Common myeloid progenitor, CD34-positive (primary cell): ENCODE measurements around the gene RBM34. TPM values are rescaled to one million over a fixed set of nuclear protein-coding genes. Genes with fewer than 3 reads are reported as not detected.
"Not testable (repeated sequence)": the region's sequence is repeated elsewhere in the genome, so short reads cannot be mapped to it uniquely, and the experiment has no call there.

ENCODE experiments used
- CTCF ChIA-PET: fragments of 350-600 bp; sonication (Branson Sonifier 250); formaldehyde crosslinking; loops from one replicate; lab custom pipeline; 2021; ENCODE audit warnings: antibody characterized with exemption; lab: Charles Lee
- POLR2A ChIA-PET: fragments of 350-600 bp; sonication (Branson Sonifier 250); formaldehyde crosslinking; loops from one replicate; lab custom pipeline; 2021; ENCODE audit warnings: antibody characterized with exemption; lab: Charles Lee
- DNase-seq, 3 donors: peaks; one replicate each; pipeline versions ENCODE4 v3.0.0 to v3.0.0-alpha.2; 2013
- H3K27ac ChIP-seq, 2 experiments: 1 replicate in 1 of 2; 2 replicates in 1 of 2; pipeline ENCODE4 v1.7.0; 2013; ENCODE audit warnings: inconsistent platforms in 2 of 2, low read length in 2 of 2, mild to moderate bottlenecking in 2 of 2, low read depth in 1 of 2, moderate library complexity in 1 of 2; ENCODE audit not compliant: severe bottlenecking in 2 of 2, insufficient read depth in 1 of 2, poor library complexity in 1 of 2
- H3K27me3 ChIP-seq, 5 experiments: replicated peaks in 2 of 5; 1 replicate in 3 of 5; 2 replicates in 2 of 5; pipeline versions ENCODE4 v1.6.1 to v1.7.0; 2013; ENCODE audit warnings: low read length in 4 of 5, mild to moderate bottlenecking in 2 of 5, moderate library complexity in 2 of 5, inconsistent platforms in 1 of 5; ENCODE audit not compliant: insufficient read depth in 5 of 5, control insufficient read depth in 4 of 5
- H3K36me3 ChIP-seq, 4 experiments: 1 replicate in 2 of 4; 2 replicates in 2 of 4; pipeline versions ENCODE4 v1.6.1 to v1.7.0; 2013; ENCODE audit warnings: low read length in 3 of 4, control low read depth in 1 of 4, mild to moderate bottlenecking in 1 of 4; ENCODE audit not compliant: control insufficient read depth in 4 of 4, insufficient read depth in 4 of 4
- H3K4me1 ChIP-seq, 4 experiments: 1 replicate in 3 of 4; 2 replicates in 1 of 4; pipeline versions ENCODE4 v1.6.1 to v1.7.1; 2013; ENCODE audit warnings: low read length in 3 of 4, mild to moderate bottlenecking in 3 of 4, control low read depth in 1 of 4, inconsistent platforms in 1 of 4, moderate library complexity in 1 of 4; ENCODE audit not compliant: control insufficient read depth in 4 of 4, insufficient read depth in 4 of 4; ENCODE audit errors: control extremely low read depth in 1 of 4
- H3K4me3 ChIP-seq, 7 experiments: 1 replicate in 4 of 7; 2 replicates in 3 of 7; pipeline versions ENCODE4 v1.5.1 to v1.7.0; 2013; ENCODE audit warnings: mild to moderate bottlenecking in 7 of 7, low read length in 6 of 7, moderate library complexity in 6 of 7, inconsistent platforms in 2 of 7, low read depth in 2 of 7, control low read depth in 1 of 7; ENCODE audit not compliant: insufficient read depth in 4 of 7, control insufficient read depth in 1 of 7; ENCODE audit errors: extremely low read depth in 1 of 7
- H3K9me3 ChIP-seq, 5 experiments: 1 replicate in 4 of 5; 2 replicates in 1 of 5; pipeline versions ENCODE4 v1.6.1 to v1.7.1; 2013; ENCODE audit warnings: low read length in 4 of 5, mild to moderate bottlenecking in 2 of 5, inconsistent platforms in 1 of 5, low read depth in 1 of 5, moderate library complexity in 1 of 5; ENCODE audit not compliant: control insufficient read depth in 4 of 5, insufficient read depth in 2 of 5; ENCODE audit errors: control extremely low read depth in 1 of 5
- WGBS: methylation state at CpG from one replicate; pipeline ENCODE4 v1.1.5; 2013; ENCODE audit not compliant: insufficient coverage; 5-methylcytosine and 5-hydroxymethylcytosine counted together
- polyA plus RNA-seq: library from polyadenylated mRNA; unstranded; fragments of 120-200 nt; gene quantifications from one replicate; pipeline ENCODE4 v1.2.1, GENCODE V29; 2013

RBM34 gene
- polyA plus RNA-seq, result 108 TPM

- Histone ChIP-seq H3K27me3 (no peaks in the 10 kb centered on the region), H3K4me1 (peaks cover 6 to 19% (median 12%) of the 10 kb centered on the region in 4 experiments), H3K4me3 (peak within 1 kb of the TSS; percentile 75 to 99 (median 97)), H3K27ac (peak within 1 kb of the TSS; percentile 74 to 89), H3K36me3 (peaks cover 5 to 30% (median 25%) of the 10 kb centered on the region in 4 experiments), H3K9me3 (no peaks in the 10 kb centered on the region)
- ChIA-PET CTCF (interaction anchor here (1.0 to 1.4 kb wide), 4 partner anchors 17 to 39 kb away, joined by 3 read pairs; no protein-coding TSS in a partner anchor), POLR2A (interaction anchor here (0.6 to 1.1 kb wide), 3 partner anchors 22 to 70 kb away, joined by 3 to 4 read pairs (median 3); no protein-coding TSS in a partner anchor)
- DNase-seq, result peak; percentile 89 to 94 (median 92)
- WGBS, result 0% methylated on average over 51 of the region's 52 CpGs
Measured at GRCh38 chr1:235160957-235161684, at the start of gene RBM34. Gene RBM34 (minus strand): TSS chr1:235161250. CDS start chr1:235161226, 24 bp downstream.

- Histone ChIP-seq H3K4me3 (no peak overlapping the region), H3K27ac (no peak overlapping the region), H3K4me1 (peaks cover 0 to 15% (median 6%) of the 10 kb centered on the region in 4 experiments), H3K9me3 (no peaks in the 10 kb centered on the region), H3K27me3 (no peaks in the 10 kb centered on the region), H3K36me3 (peaks cover 9 to 28% (median 12%) of the 10 kb centered on the region in 4 experiments)
- ChIA-PET CTCF (interaction anchor here (1.2 kb wide), 1 partner anchor 576 kb away, joined by 4 read pairs; no protein-coding TSS in a partner anchor), POLR2A (no interaction called here)
- DNase-seq, result peak; percentile 47 to 90 (median 83)
- 6% methylated on average over 2 of the region's 2 CpGs for WGBS
Measured at GRCh38 chr1:235207209-235207565, 46.1 kb upstream of the RBM34 start.

- no peak for DNase-seq
- Histone ChIP-seq H3K27ac (no peak overlapping the region), H3K9me3 (no peaks in the 10 kb centered on the region), H3K27me3 (no peaks in the 10 kb centered on the region), H3K36me3 (peaks cover 9 to 24% (median 11%) of the 10 kb centered on the region in 4 experiments), H3K4me1 (peaks cover 0 to 15% (median 6%) of the 10 kb centered on the region in 4 experiments), H3K4me3 (no peak overlapping the region)
- ChIA-PET CTCF (interaction anchor here (0.8 kb wide), 1 partner anchor 10 kb away, joined by 8 read pairs; no protein-coding TSS in a partner anchor), POLR2A (no interaction called here)
- WGBS, result 88% methylated on average over 4 of the region's 4 CpGs
Measured at GRCh38 chr1:235206533-235207208, 45.6 kb upstream of the RBM34 start.

GRCh38 chr1:235205687-235206086 lies 44.6 kb upstream of the RBM34 start:
- Histone ChIP-seq H3K9me3 (no peaks in the 10 kb centered on the region), H3K36me3 (peaks cover 9 to 22% (median 12%) of the 10 kb centered on the region in 4 experiments), H3K27ac (no peak overlapping the region), H3K27me3 (no peaks in the 10 kb centered on the region), H3K4me3 (no peak overlapping the region), H3K4me1 (peaks cover 0 to 15% (median 6%) of the 10 kb centered on the region in 4 experiments)
- WGBS, result no CpG with 5 or more reads among the region's 3 CpGs
- DNase-seq, result no peak
- ChIA-PET CTCF (interaction anchor here (0.8 kb wide), 1 partner anchor 9 kb away, joined by 8 read pairs; no protein-coding TSS in a partner anchor), POLR2A (interaction anchor here (0.5 kb wide), 1 partner anchor 26 kb away, joined by 3 read pairs; no protein-coding TSS in a partner anchor)

- ChIA-PET CTCF (no interaction called here), POLR2A (no interaction called here)
- no peaks in the 10 kb centered on the region for H3K27me3 ChIP-seq
- no CpG with 5 or more reads among the region's 1 CpG for WGBS
- peaks cover 0 to 15% (median 6%) of the 10 kb centered on the region in 4 experiments for H3K4me1 ChIP-seq
- no peak overlapping the region for H3K27ac ChIP-seq
- no peak overlapping the region for H3K4me3 ChIP-seq
- no peaks in the 10 kb centered on the region for H3K9me3 ChIP-seq
- H3K36me3 ChIP-seq, result peaks cover 0 to 13% (median 10%) of the 10 kb centered on the region in 4 experiments
- DNase-seq, result no peak
Measured at GRCh38 chr1:235203428-235203827, 42.4 kb upstream of the RBM34 start.

- Histone ChIP-seq H3K36me3 (peaks cover 0 to 13% (median 11%) of the 10 kb centered on the region in 4 experiments), H3K4me1 (peaks cover 0 to 10% (median 5%) of the 10 kb centered on the region in 4 experiments)
- CTCF ChIA-PET, H3K4me3 ChIP-seq, DNase-seq, H3K27ac ChIP-seq, POLR2A ChIA-PET, H3K9me3 ChIP-seq, H3K27me3 ChIP-seq: not testable (repeated sequence)
- WGBS, result 100% methylated on average over 3 of the region's 5 CpGs
Measured at GRCh38 chr1:235202447-235202846, 41.4 kb upstream of the RBM34 start.
